CD8-positive, alpha-beta memory T cell (primary cell): Measurements from ENCODE around the gene ATG4C. TPM values are rescaled to one million over a fixed set of nuclear protein-coding genes. Genes with fewer than 3 reads are reported as not detected.

Experiments
- CTCF ChIA-PET: fragments of 350-600 bp; sonication (Branson Sonifier 250); formaldehyde crosslinking; loops from one replicate; lab custom pipeline; 2021; ENCODE audit warnings: antibody characterized with exemption; lab: Charles Lee
- POLR2A ChIA-PET: fragments of 350-600 bp; sonication (Branson Sonifier 250); formaldehyde crosslinking; loops from one replicate; lab custom pipeline; 2021; ENCODE audit warnings: antibody characterized with exemption; lab: Charles Lee
- DNase-seq, 5 donors: peaks; one replicate each; pipeline versions ENCODE4 v3.0.0 to v3.0.0-alpha.2; 2020 to 2022; ENCODE audit warnings: mixed read lengths in 1 of 5
- H3K27ac ChIP-seq: one replicate; pipeline ENCODE4 v1.7.0; 2013; ENCODE audit warnings: low read depth, mild to moderate bottlenecking, low read length, moderate library complexity
- H3K27me3 ChIP-seq: 2 replicates; pipeline ENCODE4 v1.7.0; 2013; ENCODE audit warnings: low read length, mild to moderate bottlenecking; ENCODE audit not compliant: insufficient read depth, poor library complexity, severe bottlenecking
- H3K36me3 ChIP-seq: 2 replicates; pipeline ENCODE4 v1.7.0; 2013; ENCODE audit warnings: mild to moderate bottlenecking, low read length, moderate library complexity; ENCODE audit not compliant: insufficient read depth
- H3K4me1 ChIP-seq: 2 replicates; pipeline ENCODE4 v1.7.0; 2013; ENCODE audit warnings: mild to moderate bottlenecking, low read length, moderate library complexity; ENCODE audit not compliant: insufficient read depth
- H3K4me3 ChIP-seq: 2 replicates; pipeline ENCODE4 v1.7.0; 2013; ENCODE audit warnings: mild to moderate bottlenecking, low read length
- H3K9me3 ChIP-seq: 2 replicates; pipeline ENCODE4 v1.7.0; 2013; ENCODE audit warnings: mild to moderate bottlenecking, low read length
- H3K27ac Mint-ChIP-seq, 8 donors: one replicate each; pipeline ENCODE4 v1.8.0; 2020 to 2021; ENCODE audit warnings: mixed read lengths in 8 of 8, mild to moderate bottlenecking in 6 of 8, inconsistent platforms in 3 of 8, moderate library complexity in 3 of 8
- H3K27me3 Mint-ChIP-seq, 2 donors: one replicate each; pipeline ENCODE4 v1.8.0; 2020 to 2021; ENCODE audit warnings: mixed read lengths in 2 of 2, mild to moderate bottlenecking in 1 of 2, moderate library complexity in 1 of 2
- H3K36me3 Mint-ChIP-seq, 3 donors: one replicate each; pipeline ENCODE4 v1.8.0; 2020 to 2021; ENCODE audit warnings: mixed read lengths in 3 of 3, inconsistent platforms in 1 of 3, mild to moderate bottlenecking in 1 of 3
- H3K4me1 Mint-ChIP-seq, 3 donors: one replicate each; pipeline ENCODE4 v1.8.0; 2020 to 2021; ENCODE audit warnings: mixed read lengths in 3 of 3, inconsistent platforms in 1 of 3, mild to moderate bottlenecking in 1 of 3
- H3K4me3 Mint-ChIP-seq, 7 donors: one replicate each; pipeline ENCODE4 v1.8.0; 2020 to 2021; ENCODE audit warnings: mixed read lengths in 7 of 7, mild to moderate bottlenecking in 6 of 7, moderate library complexity in 4 of 7, inconsistent platforms in 2 of 7
- H3K9me3 Mint-ChIP-seq, 5 donors: one replicate each; pipeline ENCODE4 v1.8.0; 2020 to 2022; ENCODE audit warnings: mixed read lengths in 5 of 5, mild to moderate bottlenecking in 3 of 5, moderate library complexity in 2 of 5, inconsistent platforms in 1 of 5
- polyA plus RNA-seq: library from polyadenylated mRNA; unstranded; fragments of 300-500 nt; fragmentation: Illumina TruSeq; gene quantifications from one replicate; pipeline ENCODE4 v1.2.3, GENCODE V29; 2021
- total RNA-seq, 2 experiments: library from RNA; stranded (reverse); gene quantifications; one replicate each; pipeline ENCODE4 v1.2.3, GENCODE V29; 2021

Gene ATG4C
- total and polyA plus RNA-seq, 3 experiments from 2014 or later = 13.4 to 20.0 (median 17.7) TPM

DNA sequence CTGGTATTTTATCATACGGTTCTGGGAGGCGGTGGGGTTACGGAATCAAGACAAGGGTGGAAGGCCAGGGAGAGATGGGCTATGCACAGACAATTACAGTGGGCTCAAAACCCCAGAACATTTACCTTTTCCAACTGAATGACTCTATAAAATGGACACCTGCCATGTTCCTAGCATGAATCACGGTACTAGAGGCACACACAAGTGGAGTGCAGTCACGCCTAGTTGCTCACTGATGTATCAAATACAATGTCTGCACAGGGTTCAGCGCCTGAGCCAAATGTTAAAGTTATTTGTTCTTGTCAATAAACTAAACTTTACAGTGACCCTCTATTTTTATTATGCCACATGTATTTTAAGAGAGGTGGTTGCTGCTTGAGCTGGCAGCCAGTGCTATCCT is 121.4 kb downstream of the ATG4C start:
- ChIA-PET CTCF (no interaction called here), POLR2A (no interaction called here)
- H3K9me3 ChIP-seq = no peaks in the 10 kb centered on the region
- Mint-ChIP-seq H3K27ac (no peak overlapping the region), H3K36me3 (no peaks in the 10 kb centered on the region), H3K9me3 (no peaks in the 10 kb centered on the region), H3K4me3 (no peak overlapping the region), H3K4me1 (peaks cover 0 to 6% (median 3%) of the 10 kb centered on the region in 3 donors), H3K27me3 (peaks cover 2 to 3% of the 10 kb centered on the region in 2 donors)
- H3K4me3 ChIP-seq = no peak overlapping the region
- no peak for DNase-seq
- H3K27ac ChIP-seq = no peak overlapping the region
- H3K27me3 ChIP-seq = no peaks in the 10 kb centered on the region
- H3K36me3 ChIP-seq = no peaks in the 10 kb centered on the region
- H3K4me1 ChIP-seq = no peaks in the 10 kb centered on the region

DNA sequence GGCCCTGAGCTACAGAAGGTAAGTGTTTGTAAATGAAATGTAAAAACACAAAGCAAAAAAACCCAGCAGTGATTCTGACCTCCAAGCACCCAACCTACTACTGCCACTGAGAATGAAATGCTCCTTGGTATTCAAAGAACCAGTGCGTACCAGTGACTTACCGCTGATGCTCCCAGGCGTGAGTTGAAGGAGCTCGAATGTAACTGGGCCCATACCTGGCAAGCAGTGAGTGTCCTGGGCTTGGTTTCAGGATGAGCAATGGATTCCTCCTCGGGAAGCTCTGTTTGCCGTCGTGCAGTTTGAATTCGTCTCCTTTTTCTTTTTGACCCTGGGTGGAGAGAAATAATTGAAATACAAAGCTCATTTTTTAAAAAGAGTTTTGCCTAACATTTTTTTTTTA is 121.9 kb downstream of the ATG4C start:
- Mint-ChIP-seq H3K36me3 (no peaks in the 10 kb centered on the region), H3K27ac (no peak overlapping the region), H3K4me1 (peaks cover 0 to 6% (median 3%) of the 10 kb centered on the region in 3 donors), H3K27me3 (peaks cover 3 to 7% of the 10 kb centered on the region in 2 donors), H3K4me3 (no peak overlapping the region), H3K9me3 (no peaks in the 10 kb centered on the region)
- ChIA-PET POLR2A (no interaction called here), CTCF (no interaction called here)
- no peak for DNase-seq
- H3K9me3 ChIP-seq = no peaks in the 10 kb centered on the region
- H3K27ac ChIP-seq = no peak overlapping the region
- H3K4me3 ChIP-seq = no peak overlapping the region
- H3K27me3 ChIP-seq = no peaks in the 10 kb centered on the region
- H3K4me1 ChIP-seq = no peaks in the 10 kb centered on the region
- no peaks in the 10 kb centered on the region for H3K36me3 ChIP-seq

DNA sequence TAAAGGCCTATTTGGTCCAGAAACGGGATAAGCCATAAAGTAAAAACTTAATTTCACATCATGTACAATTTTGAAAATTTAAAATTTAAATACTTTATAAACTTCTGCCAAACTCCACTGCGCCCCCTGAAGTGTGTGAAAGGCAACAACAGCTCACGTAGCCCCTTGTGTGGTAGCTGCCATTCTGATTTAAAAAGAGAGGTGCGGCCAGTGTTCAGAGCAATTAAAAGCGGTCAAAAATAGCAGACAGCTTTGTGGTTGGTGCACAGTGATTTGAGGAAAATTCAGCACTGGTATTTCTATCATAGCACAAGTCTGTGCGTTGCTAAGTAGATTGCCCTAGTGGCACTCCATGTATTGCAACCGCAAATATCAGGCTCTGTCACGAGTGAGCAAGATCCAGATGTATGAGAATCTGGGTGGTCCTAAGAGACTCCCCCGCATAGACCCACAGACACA is 122.5 kb downstream of the ATG4C start:
- Mint-ChIP-seq H3K4me1 (peaks cover 0 to 6% (median 3%) of the 10 kb centered on the region in 3 donors), H3K9me3 (no peaks in the 10 kb centered on the region), H3K36me3 (no peaks in the 10 kb centered on the region), H3K27ac (no peak overlapping the region), H3K4me3 (no peak overlapping the region), H3K27me3 (peaks cover 3 to 12% of the 10 kb centered on the region in 2 donors)
- H3K36me3 ChIP-seq = no peaks in the 10 kb centered on the region
- H3K4me1 ChIP-seq = no peaks in the 10 kb centered on the region
- no peaks in the 10 kb centered on the region for H3K27me3 ChIP-seq
- DNase-seq = no peak
- CTCF ChIA-PET = no interaction called here
- no peak overlapping the region for H3K27ac ChIP-seq
- POLR2A ChIA-PET = no interaction called here
- no peak overlapping the region for H3K4me3 ChIP-seq
- H3K9me3 ChIP-seq = no peaks in the 10 kb centered on the region

DNA sequence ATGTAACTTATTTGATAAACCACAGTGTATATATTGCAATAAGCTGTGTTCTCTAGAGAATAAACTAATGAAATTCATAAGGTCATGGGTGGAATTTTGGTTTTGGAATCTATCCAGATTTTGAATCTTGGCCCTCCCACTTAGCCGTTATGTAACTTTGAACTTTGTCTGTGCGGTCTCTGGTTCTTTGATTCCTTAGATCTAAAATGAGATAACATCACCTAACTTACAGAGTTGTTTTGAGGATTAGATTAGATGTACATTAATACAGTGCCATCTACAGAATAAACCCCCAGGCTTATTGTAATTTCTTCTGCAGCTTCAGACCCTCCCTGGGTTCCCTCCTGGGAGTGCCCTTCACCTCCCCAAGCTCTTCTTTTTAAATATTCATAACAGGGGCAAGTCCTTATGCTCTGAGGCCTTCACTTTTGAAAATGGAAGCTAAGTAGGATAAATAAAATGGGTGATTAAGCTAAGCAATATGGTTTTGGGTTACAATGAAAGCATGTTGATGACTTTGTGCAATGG is 124.3 kb downstream of the ATG4C start:
- DNase-seq = no peak
- Mint-ChIP-seq H3K9me3 (no peaks in the 10 kb centered on the region), H3K4me3 (no peak overlapping the region), H3K27me3 (peaks cover 3 to 12% of the 10 kb centered on the region in 2 donors), H3K36me3 (no peaks in the 10 kb centered on the region), H3K4me1 (peaks cover 0 to 6% (median 3%) of the 10 kb centered on the region in 3 donors), H3K27ac (no peak overlapping the region)
- ChIA-PET POLR2A (no interaction called here), CTCF (no interaction called here)
- Histone ChIP-seq H3K36me3 (no peaks in the 10 kb centered on the region), H3K27me3 (no peaks in the 10 kb centered on the region), H3K9me3 (no peaks in the 10 kb centered on the region), H3K4me1 (no peaks in the 10 kb centered on the region), H3K27ac (no peak overlapping the region), H3K4me3 (no peak overlapping the region)

DNA sequence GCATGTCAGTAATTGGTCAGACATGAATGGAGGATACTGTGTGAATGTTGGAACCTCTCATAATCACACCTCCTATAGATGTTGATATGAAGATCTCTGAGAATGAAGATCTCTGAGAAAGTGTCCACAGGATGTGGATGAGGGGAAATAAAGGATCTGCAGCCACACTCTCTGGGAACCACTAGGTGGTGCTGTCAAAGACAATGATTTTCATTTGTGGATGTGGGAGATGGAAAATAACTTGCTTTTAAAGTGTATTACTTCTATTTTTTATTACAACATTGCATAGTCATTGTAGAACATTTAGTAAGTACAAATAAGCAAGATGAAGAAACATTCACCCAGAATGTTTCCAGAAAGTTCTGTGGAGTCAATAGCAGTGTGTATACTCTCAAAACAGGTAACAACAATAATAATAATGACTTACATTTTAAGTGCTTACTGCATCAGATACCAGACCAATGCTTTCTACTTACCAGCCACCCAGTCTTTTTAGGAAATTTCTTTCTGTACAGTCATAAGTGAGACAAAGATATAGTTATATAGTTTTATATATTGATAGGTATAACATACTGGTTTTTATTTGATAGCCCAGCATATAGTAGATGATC is 128.2 kb downstream of the ATG4C start:
- peaks cover 0 to 6% (median 3%) of the 10 kb centered on the region in 3 donors for H3K4me1 Mint-ChIP-seq
- H3K9me3 Mint-ChIP-seq = no peaks in the 10 kb centered on the region
- Histone ChIP-seq H3K9me3 (no peaks in the 10 kb centered on the region), H3K27ac (no peak overlapping the region), H3K4me1 (no peaks in the 10 kb centered on the region), H3K36me3 (no peaks in the 10 kb centered on the region), H3K4me3 (no peak overlapping the region), H3K27me3 (no peaks in the 10 kb centered on the region)
- H3K4me3 Mint-ChIP-seq = no peak overlapping the region
- H3K27me3 Mint-ChIP-seq = peaks cover 2 to 26% of the 10 kb centered on the region in 2 donors
- ChIA-PET CTCF (no interaction called here), POLR2A (no interaction called here)
- no peak for DNase-seq
- H3K36me3 Mint-ChIP-seq = no peaks in the 10 kb centered on the region
- H3K27ac Mint-ChIP-seq = no peak overlapping the region

Other genes starting within 250 kb of the ATG4C start
- not detected for gene ANGPTL3, start 186.6 kb upstream of the ATG4C start, total RNA-seq
- not detected for gene ANGPTL3, start 186.6 kb upstream of the ATG4C start, polyA plus RNA-seq
- gene DOCK7, start 95.7 kb upstream of the ATG4C start, total RNA-seq = 10 to 100 TPM; 10.5 TPM
- 2.4 TPM for gene DOCK7, start 95.7 kb upstream of the ATG4C start, polyA plus RNA-seq